Activated CD8-positive, alpha-beta memory T cell treated with anti-CD3 and anti-CD28 coated beads for 36 hours (primary cell): ENCODE results near the gene ARMC5. TPM values are rescaled to one million over a fixed set of nuclear protein-coding genes. Genes with fewer than 3 reads are reported as not detected.
"Not testable (repeated sequence)": the region's sequence is repeated elsewhere in the genome, so short reads cannot be mapped to it uniquely, and the experiment has no call there.

ENCODE experiments used
- CTCF ChIA-PET: fragments of 350-600 bp; sonication (Branson Sonifier 250); formaldehyde crosslinking; loops from one replicate; lab custom pipeline; 2021; ENCODE audit warnings: antibody characterized with exemption; lab: Charles Lee
- POLR2A ChIA-PET: fragments of 350-600 bp; sonication (Branson Sonifier 250); formaldehyde crosslinking; loops from one replicate; lab custom pipeline; 2021; ENCODE audit warnings: antibody characterized with exemption; lab: Charles Lee
- total RNA-seq, 2 experiments: library from RNA; stranded (reverse); gene quantifications; one replicate each; pipeline ENCODE4 v1.2.3, GENCODE V29; 2021

The ARMC5 gene
- total RNA-seq, 2 experiments from 2014 or later: 11.8 to 12.3 TPM

DNA sequence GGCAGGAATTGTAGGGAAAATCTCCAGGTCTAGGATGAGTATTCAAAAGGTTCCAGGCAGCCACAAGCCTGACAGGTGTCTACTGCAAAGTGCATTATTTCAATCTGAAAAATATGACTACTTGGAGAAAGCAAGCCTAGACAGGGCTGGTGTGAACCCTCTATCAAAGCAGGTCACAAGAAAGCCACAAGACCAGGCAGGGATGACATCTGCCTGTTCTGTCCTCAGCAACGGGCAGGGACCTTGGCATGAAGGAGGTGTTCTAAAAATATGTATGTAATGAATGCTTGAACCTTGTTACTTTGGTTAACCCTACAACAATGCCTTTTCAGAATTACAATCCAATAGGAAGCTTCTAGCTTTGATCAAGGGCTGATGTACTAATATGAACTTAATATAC is 30.0 kb upstream of the ARMC5 start:
- CTCF ChIA-PET: interaction anchor here (1.5 to 2.4 kb wide), 2 partner anchors 9 to 14 kb away, joined by 5 to 6 read pairs; no protein-coding TSS in a partner anchor
- POLR2A ChIA-PET: no interaction called here

DNA sequence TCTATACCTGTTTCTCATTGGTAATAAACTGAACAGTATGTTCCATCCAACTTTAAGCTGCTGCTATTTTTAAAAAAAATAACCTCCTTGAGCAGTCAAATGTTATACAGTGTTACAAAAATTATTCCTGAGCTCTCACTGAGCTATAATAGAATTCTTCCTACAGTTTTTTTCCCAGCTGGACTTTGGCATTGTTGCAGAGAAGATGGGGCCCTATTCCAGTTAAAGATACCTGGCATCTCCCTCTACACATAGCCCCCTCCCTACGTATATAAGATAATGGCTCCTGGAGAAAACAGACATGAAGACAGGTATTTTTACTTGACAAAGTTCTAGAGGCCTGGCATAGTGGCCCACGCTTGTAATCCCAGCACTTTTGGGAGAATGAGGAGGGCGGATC is 29.5 kb upstream of the ARMC5 start:
- POLR2A ChIA-PET: no interaction called here
- CTCF ChIA-PET: interaction anchor here (1.5 to 2.4 kb wide), 2 partner anchors 9 to 14 kb away, joined by 5 to 6 read pairs; no protein-coding TSS in a partner anchor

DNA sequence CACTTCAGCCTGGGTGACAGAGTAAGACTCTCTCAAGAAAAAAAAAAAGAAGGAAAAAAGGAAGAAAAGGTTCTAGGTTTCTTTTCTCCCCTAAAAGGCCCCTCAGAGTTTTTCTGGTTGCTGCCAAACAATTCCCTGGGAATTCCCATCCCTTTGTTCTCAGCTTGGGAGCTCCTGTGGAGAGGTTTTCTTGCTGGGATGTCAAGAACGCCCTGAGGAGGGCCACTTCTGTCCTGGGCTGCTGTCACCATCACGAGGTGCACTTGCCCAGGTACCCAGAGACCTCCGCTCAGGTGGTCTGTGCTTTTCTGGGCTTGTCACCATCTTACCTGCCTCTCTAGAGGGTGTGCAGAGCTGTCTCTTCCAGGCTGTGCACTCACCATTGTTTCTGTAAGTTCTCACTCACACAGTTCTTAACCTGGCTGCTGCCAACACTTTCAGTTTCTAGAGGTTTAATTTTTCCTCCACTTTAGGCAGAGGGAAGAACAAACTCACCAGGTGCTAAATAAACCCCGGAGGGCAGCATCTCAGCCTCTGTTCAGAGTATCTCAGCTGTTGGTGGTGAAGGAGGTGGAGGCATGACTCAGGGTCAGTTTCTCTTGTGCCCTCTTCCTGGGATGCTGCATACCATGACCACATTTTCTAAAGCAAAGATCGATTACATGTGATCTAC is 28.8 kb upstream of the ARMC5 start:
- ChIA-PET CTCF (interaction anchor here (1.1 to 2.4 kb wide), 3 partner anchors 8 to 22 kb away, joined by 3 to 5 read pairs (median 4); no protein-coding TSS in a partner anchor), POLR2A (no interaction called here)

DNA sequence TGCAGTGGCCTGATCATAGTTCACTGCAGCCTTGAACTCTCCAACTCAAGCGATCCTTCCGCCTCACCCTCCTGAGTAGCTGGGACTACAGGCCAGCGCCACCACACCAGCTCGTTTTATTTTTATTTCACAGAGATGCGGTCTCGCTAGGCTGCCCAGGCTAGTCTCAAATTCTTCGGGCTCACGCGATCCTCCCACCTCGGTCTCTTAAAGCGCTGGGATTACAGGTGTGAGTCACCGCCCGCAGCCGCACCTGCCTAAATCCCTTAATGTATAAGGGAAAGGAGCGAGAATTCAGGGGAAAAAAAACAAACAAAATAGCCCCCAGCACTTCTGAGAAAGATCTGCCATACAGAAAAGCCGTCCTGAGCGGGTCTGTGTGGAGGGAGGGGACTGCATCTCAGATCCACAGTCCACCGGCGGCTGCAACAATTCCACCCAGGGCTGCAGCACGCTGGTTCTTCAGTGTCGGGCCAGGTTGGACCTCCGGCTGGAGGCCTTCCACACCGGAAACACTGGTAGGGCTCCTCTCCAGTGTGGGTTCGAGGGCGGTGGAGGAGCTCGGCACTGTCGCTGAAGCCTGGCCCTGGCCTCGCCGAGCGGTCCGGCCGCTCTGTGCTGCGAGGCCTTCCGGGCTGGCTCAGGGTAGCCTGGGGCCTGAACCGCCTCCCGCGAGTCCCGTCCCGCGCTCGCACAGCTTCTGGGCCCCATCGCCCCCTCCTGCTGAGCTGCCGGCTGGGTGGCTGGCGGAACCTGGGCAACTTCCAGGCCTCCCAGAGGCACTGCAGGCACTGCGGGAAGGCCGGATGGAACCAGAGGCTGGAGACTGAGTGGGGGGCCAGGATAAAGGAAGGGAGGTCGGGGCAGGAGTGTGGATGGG is 23.7 kb upstream of the ARMC5 start:
- ChIA-PET CTCF (interaction anchor here (1.2 kb wide), 1 partner anchor 53 kb away, joined by 3 read pairs; no protein-coding TSS in a partner anchor), POLR2A (no interaction called here)

DNA sequence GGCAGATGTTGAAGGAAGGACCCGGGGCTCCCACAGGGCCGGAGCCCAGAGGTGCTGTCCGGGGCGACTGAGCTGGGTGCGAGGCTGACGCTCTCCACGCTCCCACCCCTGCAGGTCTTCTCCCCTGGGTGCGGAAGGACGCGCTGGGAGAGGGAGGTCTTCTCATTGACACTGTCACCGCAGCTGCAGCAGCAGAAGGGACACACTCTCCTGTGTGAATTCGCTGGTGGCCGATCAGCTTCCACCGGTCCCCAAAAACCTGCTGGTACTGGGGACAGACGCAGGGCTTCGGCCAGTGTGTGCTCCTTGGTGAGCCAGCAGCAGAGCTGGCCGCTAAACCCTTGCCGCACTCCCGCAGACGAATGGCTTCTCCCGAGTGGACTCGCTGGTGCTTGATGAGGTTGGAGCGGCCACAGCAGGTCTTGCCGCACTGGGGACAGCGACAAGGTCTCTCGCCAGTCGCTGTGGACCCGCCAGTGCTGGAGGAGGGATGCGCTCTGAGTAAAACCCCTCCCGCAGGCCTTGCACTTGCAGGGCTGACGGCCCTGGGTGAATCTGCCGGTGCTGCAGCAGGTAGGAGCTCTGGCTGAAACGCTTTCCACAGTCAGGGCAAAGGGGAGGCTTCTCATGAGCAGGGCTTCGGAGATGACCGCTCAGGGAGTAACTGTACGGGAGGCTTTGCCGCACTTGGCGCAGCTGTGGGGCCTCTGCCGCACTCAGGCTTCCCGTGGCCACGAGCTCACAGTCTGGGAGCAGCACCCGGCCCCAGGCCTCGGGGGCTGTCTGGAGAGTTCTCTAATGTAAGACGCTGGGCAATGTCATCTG is 22.9 kb upstream of the ARMC5 start:
- ChIA-PET CTCF (interaction anchor here (0.9 to 1.2 kb wide), 3 partner anchors 54 to 368 kb away, joined by 3 to 4 read pairs (median 3); no protein-coding TSS in a partner anchor), POLR2A (no interaction called here)

DNA sequence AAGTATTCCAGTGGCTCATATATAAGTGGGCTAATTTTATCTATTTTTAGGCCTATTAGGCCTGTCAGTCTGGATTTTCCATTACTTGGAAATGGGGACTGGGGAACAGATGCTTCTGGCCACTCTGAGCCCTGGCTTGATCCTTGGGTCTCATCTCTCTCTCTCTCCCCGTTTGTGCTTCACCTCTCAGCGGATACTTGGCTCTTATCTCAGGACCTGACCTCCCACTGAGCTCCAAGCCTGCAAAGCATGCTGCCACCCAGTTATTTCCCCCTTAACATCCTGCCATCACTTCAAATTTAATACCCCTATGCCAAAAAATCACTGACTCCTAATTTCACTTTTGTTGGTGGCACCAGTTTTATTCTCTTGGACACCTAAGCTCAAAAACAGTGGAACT is 20.9 kb upstream of the ARMC5 start:
- ChIA-PET CTCF (no interaction called here), POLR2A (no interaction called here)

DNA sequence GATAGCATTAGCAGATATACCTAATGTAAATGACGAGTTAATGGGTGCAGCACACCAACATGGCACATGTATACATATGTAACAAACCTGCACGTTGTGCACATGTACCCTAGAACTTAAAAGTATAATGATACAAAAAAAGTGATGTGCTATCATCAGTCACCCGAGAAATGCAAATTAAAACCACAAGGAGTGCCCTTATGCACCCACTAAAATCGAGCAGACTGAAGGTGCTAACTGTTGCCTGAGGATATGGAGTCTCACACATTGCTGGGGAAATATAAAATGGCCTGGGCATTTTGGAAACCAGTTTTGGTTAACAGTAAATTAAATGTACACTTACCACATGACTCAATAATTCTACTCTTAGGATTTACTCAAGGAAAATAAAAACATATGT is 20.3 kb upstream of the ARMC5 start:
- CTCF ChIA-PET, POLR2A ChIA-PET: not testable (repeated sequence)

DNA sequence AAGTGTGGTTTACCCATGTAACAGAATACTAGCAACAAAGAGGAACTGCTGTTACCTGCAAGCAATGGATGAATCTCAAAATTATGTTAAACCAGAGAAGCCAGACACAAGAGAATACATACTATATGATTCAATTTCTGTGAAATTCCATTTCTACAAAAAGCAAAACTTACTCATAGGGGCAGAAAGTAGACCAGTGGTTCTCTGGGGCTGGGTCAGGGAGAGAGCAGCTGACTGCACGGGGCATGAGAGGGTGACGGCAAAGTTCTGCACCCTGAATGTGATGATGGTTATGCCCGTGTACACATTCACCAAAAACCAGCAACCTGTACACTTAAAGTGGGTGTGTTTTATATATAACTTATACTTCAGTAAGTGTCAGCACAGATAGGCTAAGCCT is 19.8 kb upstream of the ARMC5 start:
- POLR2A ChIA-PET: no interaction called here
- CTCF ChIA-PET: interaction anchor here (1.1 to 1.6 kb wide), 3 partner anchors 53 to 497 kb away, joined by 4 to 6 read pairs (median 4); partner anchors contain the start of gene HSD3B7

DNA sequence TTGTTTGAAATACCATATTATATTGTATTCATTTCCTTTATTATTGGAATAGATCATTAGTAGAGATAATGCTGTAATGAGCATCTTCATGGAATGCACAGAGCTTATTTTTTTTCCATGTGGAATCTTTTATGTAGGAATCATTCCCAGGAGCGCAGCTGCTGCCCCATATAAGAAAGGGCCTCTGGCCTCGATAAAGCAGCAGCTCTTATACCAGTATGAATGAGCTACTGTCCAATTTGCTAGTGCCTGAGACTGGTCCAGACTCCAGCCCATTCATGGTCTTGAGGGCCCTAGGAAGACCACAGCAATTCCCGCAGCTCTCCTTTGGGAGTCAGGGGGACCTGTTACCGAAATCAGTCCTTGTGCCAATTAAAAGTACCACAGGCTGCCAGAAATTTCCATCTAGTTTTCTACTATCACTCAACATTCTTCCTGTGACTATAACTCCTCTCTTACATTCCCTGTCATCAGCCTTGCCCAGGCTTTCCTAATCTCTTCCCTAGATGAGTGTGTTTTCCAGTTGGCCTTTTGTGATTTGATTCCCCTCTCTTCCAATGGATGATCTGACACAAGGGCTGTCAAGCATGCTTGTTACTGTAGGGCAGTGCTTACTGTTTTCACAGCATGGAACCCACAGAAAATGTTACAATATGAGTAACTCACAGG is 18.7 kb upstream of the ARMC5 start:
- ChIA-PET CTCF (interaction anchor here (0.8 to 1.6 kb wide), 6 partner anchors 30 to 499 kb away, joined by 3 to 6 read pairs (median 4); partner anchors contain the start of gene HSD3B7), POLR2A (interaction anchor here (0.8 kb wide), 1 partner anchor 55 kb away, joined by 3 read pairs; no protein-coding TSS in a partner anchor)

DNA sequence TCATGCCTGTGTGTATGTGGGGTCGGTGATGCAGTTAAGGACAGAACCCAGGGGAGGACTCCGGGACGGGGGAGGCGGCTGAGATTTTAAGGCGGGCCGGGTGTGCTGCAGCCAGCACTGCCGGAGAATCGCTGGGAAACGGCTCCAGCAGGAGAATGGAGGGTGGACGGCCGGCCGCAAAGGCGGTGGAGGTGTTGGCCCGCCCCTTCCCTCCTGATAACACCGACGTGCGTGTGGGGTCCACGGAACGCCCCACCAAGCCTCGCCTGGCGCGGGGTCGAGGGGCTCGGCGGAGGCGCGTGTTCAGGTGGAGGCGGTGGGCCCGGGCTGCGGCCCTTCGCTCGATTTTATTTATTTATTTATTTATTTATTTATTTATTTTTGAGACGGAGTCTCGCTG is 17.3 kb upstream of the ARMC5 start:
- ChIA-PET POLR2A (interaction anchor here (0.6 kb wide), 1 partner anchor 22 kb away, joined by 14 read pairs; no protein-coding TSS in a partner anchor), CTCF (interaction anchor here (0.7 to 3.1 kb wide), 12 partner anchors 10 to 456 kb away, joined by 3 to 19 read pairs (median 6); partner anchors contain the start of genes HSD3B7 and ITGAX)

DNA sequence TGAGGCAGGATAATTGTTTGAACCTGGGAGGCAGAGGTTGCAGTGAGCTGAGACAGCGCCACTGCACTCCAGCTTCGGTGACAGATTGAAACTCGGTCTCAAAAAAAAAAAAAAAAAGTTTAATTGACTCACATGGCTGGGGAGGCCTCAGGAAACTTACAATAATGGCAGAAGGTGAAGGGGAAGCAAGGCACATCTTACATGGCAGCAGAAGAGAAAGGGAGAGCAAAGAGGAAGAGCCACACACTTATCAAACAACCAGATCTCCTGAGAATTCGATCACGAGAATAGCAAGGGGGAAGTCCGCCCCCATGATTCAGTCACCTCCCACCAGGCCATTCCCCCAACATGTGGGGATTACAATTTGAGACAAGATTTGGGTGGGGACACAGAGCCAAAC is 13.4 kb upstream of the ARMC5 start:
- POLR2A ChIA-PET: not testable (repeated sequence)
- CTCF ChIA-PET: interaction anchor here (0.7 to 1.0 kb wide), 2 partner anchors 229 to 255 kb away, joined by 3 read pairs; partner anchors contain the start of gene PYDC1

DNA sequence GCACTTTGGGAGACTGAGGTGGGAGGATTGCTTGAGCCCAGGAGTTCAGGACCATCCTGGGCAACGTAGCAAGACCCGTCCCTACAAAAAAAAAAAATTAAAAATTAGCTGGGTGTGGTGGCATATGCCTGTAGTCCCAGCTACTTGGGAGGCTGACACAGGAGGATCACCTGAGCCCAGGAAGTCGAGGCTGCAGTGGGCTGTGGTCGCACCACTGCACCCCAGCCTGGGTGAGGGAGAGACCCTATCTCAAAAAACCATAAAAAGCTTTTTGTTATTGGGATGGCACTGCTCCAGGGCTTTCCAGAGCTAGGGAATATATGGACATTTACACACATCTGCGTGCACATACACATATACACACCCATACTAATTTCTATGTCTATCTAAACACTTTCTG is 8.1 kb upstream of the ARMC5 start:
- ChIA-PET CTCF (interaction anchor here (0.8 to 1.0 kb wide), 2 partner anchors 10 to 65 kb away, joined by 3 to 4 read pairs; no protein-coding TSS in a partner anchor), POLR2A (no interaction called here)

DNA sequence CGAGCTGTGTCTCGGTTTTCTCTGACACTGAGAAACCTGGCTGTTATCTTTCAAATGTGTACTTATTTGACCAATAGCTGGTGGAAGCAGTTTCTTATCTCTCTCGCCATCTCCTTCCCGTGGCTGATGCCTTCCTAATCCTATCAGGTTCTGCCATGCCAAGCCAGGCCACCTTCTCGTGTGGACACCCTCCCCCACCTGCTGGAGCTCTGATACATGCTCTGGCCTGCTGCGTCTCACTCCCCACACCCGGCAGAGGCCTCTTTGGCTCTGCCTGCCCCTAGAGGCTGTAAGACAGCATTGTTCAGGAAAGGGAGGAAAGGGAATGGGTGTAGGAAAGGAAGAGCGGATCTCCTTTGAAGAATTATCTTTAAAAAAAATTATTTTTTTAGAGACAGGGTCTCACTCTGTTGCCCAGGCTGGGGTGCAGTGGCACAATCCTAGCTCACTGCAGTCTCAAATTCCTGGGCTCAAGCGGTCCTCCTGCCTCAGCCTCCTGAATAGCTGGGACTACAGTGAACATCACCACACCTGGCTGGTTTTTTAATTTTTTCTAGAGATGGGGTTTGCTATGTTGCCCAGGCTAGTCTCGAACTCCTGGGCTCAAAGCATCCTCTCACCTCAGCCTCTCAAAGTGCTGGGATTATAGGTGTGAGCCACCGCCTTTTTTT is 7.5 kb upstream of the ARMC5 start:
- ChIA-PET POLR2A (interaction anchor here (0.7 kb wide), 2 partner anchors 100 to 417 kb away, joined by 3 to 4 read pairs; no protein-coding TSS in a partner anchor), CTCF (interaction anchor here (0.7 to 1.3 kb wide), 4 partner anchors 9 to 66 kb away, joined by 3 to 4 read pairs (median 3); no protein-coding TSS in a partner anchor)

DNA sequence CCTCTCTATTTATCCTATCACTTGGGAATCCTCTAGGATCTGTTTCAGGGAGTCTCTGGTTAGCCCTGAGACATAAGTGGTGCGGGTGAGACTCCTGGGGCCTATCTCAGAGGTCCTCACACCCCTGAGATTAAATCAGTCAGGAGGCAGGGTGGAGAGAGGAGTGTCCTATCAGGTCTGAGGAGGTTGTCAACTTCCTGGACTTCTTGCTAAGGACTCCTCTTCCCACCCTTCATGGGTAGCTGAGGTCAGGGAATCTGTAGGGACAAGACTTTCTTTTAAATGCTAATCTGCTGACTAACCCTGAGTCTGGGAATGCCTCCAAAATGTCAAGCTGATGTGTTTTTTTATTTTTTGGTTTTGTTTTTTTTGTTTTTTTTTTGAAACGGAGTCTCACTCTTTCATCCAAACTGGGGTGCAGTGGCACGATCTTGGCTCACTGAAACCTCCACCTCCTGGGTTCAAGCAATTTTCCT is 6.6 kb upstream of the ARMC5 start:
- CTCF ChIA-PET: interaction anchor here (0.7 to 1.3 kb wide), 2 partner anchors 21 to 52 kb away, joined by 3 read pairs; no protein-coding TSS in a partner anchor
- POLR2A ChIA-PET: interaction anchor here (0.7 kb wide), 1 partner anchor 418 kb away, joined by 4 read pairs; no protein-coding TSS in a partner anchor

DNA sequence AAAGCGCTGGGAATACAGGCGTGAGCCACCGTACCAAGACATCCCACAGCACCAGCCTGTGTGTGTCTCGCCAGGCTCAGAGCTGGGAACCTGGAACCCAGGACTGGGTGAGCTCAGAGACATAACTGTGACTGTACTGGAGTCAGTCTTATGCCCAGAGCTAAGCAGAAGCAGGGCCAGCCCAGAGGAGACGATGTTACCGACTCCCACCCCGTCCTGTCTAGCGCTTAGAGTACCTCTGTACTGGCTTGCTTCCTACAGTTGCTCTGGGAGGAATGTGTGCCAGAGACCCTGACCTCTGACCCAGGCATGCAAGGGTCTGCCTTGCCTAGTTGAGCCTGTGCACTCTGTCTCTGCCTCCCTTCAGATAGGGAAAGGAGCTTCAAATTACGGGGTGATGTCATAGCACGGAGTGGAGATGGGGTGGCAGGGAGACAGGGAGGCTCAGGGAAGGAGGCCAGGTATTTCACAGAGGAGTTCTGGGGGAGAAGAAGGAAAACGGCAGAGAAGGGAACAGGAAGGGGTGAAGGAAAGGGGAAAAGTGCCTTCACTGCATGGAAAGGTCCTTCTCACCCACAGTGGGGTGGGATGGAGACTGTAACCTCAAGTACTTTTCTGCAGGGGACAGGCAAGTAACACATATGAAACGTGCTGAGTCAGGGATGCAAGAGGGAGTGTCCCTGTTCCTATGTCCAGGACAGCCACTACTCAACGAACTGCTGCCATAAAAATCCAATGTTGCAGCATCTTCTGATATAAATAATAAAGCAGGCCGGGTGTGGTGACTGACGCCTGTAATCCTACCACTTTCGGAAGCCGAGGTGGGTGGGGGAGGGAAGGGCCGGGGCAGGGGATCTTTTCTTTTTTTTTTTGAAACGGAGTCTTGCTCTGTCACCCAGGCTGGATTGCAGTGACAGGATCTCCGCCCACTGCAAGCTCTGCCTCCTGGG is 5.8 kb upstream of the ARMC5 start:
- CTCF ChIA-PET: interaction anchor here (0.9 kb wide), 1 partner anchor 121 kb away, joined by 3 read pairs; no protein-coding TSS in a partner anchor
- POLR2A ChIA-PET: no interaction called here
